Activated naive CD4-positive, alpha-beta T cell treated with anti-CD3 and anti-CD28 coated beads, Interleukin-2, amount 50 U/mL, for 24 hours (primary cell): ENCODE data around the gene COMT.
A peak's percentile ranks its signal among the peaks of the same experiment; 100 is the strongest.

ENCODE experiments used
- H3K27ac Mint-ChIP-seq: one replicate; pipeline ENCODE4 v1.8.0; 2021; ENCODE audit warnings: mild to moderate bottlenecking, mixed read lengths
- H3K27me3 Mint-ChIP-seq: one replicate; pipeline ENCODE4 v1.8.0; 2021; ENCODE audit warnings: mixed read lengths
- H3K36me3 Mint-ChIP-seq: one replicate; pipeline ENCODE4 v1.8.0; 2021; ENCODE audit warnings: mixed read lengths
- H3K4me1 Mint-ChIP-seq: one replicate; pipeline ENCODE4 v1.8.0; 2021; ENCODE audit warnings: mixed read lengths
- H3K4me3 Mint-ChIP-seq: one replicate; pipeline ENCODE4 v1.8.0; 2021; ENCODE audit warnings: mild to moderate bottlenecking, mixed read lengths
- H3K9me3 Mint-ChIP-seq: one replicate; pipeline ENCODE4 v1.8.0; 2021; ENCODE audit warnings: mixed read lengths

The COMT gene

DNA sequence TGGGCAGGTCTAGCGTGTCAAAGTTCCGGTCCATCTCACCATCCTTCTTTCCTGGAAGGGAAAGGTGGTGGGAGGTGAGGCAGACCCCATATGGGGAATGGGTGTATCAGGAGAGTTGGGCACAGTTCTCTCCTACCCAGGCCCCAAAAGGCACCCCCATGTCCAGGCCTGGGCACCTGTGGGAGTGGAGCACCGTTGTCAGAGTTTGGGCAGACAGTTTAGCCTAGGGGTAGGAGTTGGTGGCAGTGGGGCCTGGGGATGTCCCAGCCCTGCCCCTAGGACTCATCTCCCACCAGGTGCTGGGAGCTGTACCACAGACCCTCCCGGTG lies 34.1 kb downstream of the COMT start:
- H3K9me3 Mint-ChIP-seq, result no peaks in the 10 kb centered on the region
- no peak overlapping the region for H3K27ac Mint-ChIP-seq
- no peak overlapping the region for H3K4me3 Mint-ChIP-seq
- H3K4me1 Mint-ChIP-seq, result peaks cover 12% of the 10 kb centered on the region
- H3K27me3 Mint-ChIP-seq, result no peaks in the 10 kb centered on the region
- H3K36me3 Mint-ChIP-seq, result no peaks in the 10 kb centered on the region

GRCh38 chr22:19976671-19977070 lies 35.1 kb downstream of the COMT start:
- no peaks in the 10 kb centered on the region for H3K9me3 Mint-ChIP-seq
- H3K4me3 Mint-ChIP-seq, result no peak overlapping the region
- no peaks in the 10 kb centered on the region for H3K36me3 Mint-ChIP-seq

DNA sequence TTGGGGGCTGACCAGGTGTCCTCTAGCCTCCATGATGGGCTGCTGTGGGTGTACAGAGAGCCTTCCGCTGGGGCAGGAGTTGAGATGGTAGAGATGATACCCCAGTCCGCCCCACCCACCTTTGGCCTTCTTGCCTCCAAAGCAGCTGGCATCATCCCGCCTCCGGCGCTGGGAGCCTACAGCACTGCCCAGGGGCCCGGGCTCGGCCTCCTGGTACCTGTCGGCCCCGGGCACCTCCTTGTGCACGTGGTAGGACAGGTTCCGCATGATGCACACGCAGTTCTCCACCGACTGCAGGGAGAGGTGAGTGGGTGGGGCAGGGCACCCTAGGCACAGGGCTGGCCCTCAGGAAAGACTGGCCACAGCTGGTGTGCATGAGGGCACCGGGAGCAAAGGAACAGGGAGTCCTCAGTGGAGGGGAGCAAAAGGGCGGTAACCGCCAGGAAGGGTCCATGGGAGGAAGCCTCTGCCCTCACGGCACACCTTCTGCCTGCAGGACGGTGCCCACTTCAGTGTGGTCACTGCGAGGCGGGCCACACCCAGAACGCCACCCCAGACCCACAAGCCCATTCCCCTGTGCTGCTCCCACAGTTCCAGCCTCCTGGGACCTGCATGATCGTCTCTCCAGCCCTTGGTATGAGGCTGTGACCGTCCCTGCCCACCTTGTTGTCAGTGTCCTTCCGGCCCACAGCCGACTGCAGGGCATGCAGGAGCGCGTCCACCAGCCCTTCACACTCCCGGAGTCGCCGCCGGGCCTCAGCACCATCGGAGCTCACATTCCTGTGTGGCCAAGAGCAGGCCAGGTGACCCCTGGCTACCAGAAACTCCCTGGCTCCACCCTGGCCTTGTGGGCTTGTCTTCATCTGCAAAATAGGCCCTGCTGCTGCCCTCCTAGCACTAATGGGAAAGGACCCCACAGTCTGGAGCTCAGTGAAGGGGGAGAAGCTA lies 36.0 kb downstream of the COMT start:
- H3K36me3 Mint-ChIP-seq, result no peaks in the 10 kb centered on the region
- peaks cover 9% of the 10 kb centered on the region for H3K4me1 Mint-ChIP-seq

More at GRCh38 chr22:19976671-19977070, 35.1 kb downstream of the COMT start:
- H3K27ac Mint-ChIP-seq, result no peak overlapping the region
- H3K27me3 Mint-ChIP-seq, result no peaks in the 10 kb centered on the region
- peaks cover 9% of the 10 kb centered on the region for H3K4me1 Mint-ChIP-seq

DNA sequence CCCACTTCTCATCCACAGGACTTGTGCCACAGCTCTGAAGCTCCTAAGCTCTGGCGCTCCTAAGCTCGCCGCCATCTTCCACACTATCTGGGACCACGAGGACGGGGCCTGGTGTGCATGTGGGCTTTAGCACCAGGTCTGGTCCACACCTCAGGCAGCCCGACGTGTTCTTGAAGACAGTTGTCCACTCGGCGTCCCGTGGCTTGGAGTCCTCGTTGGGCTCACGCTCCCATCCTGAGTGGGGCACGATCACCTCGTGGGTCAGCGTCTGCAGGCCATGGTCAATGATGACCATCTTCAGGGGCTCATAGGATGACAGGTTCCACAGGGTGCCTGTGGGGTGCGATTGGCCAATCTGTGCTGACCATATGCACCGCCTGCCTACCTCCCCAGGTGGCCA lies 37.2 kb downstream of the COMT start:
- no peaks in the 10 kb centered on the region for H3K27me3 Mint-ChIP-seq
- no peak overlapping the region for H3K27ac Mint-ChIP-seq
- peaks cover 9% of the 10 kb centered on the region for H3K4me1 Mint-ChIP-seq
- H3K4me3 Mint-ChIP-seq, result no peak overlapping the region
- no peaks in the 10 kb centered on the region for H3K36me3 Mint-ChIP-seq
- H3K9me3 Mint-ChIP-seq, result no peaks in the 10 kb centered on the region

More for the DNA sequence above, 36.0 kb downstream of the COMT start:
- Mint-ChIP-seq H3K27ac (no peak overlapping the region), H3K9me3 (no peaks in the 10 kb centered on the region), H3K27me3 (no peaks in the 10 kb centered on the region), H3K4me3 (no peak overlapping the region)

- no peaks in the 10 kb centered on the region for H3K9me3 Mint-ChIP-seq
- peaks cover 6% of the 10 kb centered on the region for H3K4me1 Mint-ChIP-seq
- no peak overlapping the region for H3K4me3 Mint-ChIP-seq
- no peaks in the 10 kb centered on the region for H3K36me3 Mint-ChIP-seq
- H3K27me3 Mint-ChIP-seq, result no peaks in the 10 kb centered on the region
- no peak overlapping the region for H3K27ac Mint-ChIP-seq
Measured at GRCh38 chr22:19979712-19980493, 38.3 kb downstream of the COMT start.

DNA sequence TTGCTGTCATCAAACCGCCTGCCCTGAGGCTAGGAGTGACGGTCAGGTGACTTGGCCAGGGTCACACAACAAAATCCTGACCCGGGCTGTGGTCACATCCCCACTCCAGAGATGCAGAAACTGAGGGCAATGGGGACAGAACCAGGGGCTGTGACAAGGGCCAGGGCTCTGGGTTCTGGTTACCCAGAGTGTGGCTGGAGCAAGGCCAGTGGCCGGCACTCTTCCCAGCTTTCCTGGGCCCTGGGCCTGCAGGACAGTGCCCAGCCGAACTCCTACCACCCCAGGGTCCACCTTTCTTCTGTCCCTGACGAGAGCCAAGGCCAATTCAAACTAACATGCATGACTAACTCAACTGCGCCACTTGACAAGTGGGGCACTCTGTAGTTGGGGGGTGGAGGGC lies 39.2 kb downstream of the COMT start:
- Mint-ChIP-seq H3K36me3 (no peaks in the 10 kb centered on the region), H3K27ac (no peak overlapping the region), H3K27me3 (no peaks in the 10 kb centered on the region), H3K9me3 (no peaks in the 10 kb centered on the region), H3K4me3 (no peak overlapping the region), H3K4me1 (no peaks in the 10 kb centered on the region)

DNA sequence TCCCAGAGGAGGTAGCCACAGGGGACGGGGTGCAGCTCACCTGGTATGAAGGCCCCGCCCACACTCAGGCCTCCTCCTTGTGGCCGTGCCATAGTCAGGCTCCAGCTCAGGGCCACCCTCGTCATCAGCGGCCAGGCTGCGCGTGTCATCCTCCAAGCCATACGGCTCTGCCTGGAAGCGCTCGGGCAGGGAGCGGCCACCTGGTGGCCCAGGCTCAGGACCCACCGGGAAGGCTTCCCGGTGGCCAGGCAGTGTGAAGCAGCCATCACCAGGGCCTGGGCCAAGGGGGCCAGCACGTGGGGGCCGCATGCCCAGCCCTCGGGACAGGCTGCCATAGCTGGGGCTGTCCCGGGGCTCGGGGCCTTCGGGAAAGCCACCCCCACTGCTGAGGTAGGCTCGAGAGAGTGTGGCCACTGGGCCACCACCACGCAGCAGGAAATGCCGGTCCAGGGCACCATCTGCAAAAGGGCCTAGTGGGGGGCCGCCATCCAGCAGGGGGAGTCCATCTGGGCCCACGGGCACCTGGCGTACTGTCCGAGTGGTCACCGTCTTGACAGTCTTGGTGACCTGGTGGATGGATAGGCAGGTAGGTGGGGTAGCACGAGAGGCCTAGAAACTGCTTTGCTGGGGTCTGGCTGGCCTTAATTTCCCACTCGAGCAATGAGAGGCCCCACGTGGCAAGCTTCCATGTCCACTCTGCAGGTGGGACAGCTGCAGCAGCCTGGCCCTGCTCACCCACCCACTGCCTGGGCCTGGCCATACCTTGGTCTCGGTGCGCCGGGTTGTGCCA lies 39.8 kb downstream of the COMT start:
- Mint-ChIP-seq H3K4me3 (no peak overlapping the region), H3K9me3 (no peaks in the 10 kb centered on the region), H3K4me1 (no peaks in the 10 kb centered on the region), H3K27me3 (no peaks in the 10 kb centered on the region), H3K36me3 (no peaks in the 10 kb centered on the region), H3K27ac (no peak overlapping the region)

DNA sequence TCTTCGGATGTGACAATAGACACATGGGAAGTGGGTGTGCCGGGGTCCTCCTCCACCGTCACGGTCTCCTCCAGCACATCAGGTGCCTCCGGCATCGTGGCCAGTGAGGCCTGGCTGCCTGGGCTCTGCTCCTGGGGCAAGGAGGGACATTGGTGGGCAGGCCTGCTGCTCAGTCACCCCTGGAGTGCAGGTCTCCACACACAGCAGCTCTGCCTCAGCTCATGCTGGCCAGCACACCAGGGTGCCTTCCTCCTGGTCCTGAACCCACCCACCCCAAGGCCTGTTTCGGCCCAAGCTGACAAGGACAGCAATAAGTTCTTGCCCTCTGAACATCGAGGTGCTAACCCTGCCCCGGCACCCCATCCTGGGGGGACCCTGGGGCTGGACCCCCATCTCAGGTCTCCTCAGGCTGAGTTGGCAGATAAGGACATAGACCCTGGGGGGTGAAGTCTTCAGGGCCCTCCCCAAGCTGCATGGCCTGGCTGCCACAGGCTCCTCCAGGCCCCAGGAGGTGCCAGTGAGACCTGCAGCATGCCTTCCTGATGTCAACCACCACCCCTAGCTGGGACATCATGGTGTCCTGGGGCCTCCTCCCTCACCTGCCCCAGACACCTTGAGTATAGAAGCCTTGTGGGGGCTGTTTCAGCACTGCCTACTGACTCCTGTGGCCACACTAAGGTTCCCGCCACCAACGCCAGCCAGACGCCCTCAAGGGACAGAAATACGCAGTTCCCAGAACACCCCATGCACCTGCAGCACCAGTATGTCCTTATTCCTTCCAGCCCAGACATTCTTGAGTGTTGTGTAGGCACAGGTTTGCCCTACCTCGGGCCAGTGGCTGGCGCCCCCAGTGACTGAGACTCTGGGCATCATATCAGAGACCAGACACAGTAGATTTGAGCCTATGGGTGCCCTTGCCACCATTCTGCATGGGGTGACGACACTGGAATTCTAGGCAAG lies 40.7 kb downstream of the COMT start:
- no peaks in the 10 kb centered on the region for H3K4me1 Mint-ChIP-seq
- H3K27me3 Mint-ChIP-seq, result no peaks in the 10 kb centered on the region
- H3K36me3 Mint-ChIP-seq, result no peaks in the 10 kb centered on the region
- no peaks in the 10 kb centered on the region for H3K9me3 Mint-ChIP-seq
- no peak overlapping the region for H3K27ac Mint-ChIP-seq
- H3K4me3 Mint-ChIP-seq, result no peak overlapping the region

- Mint-ChIP-seq H3K4me1 (no peaks in the 10 kb centered on the region), H3K4me3 (no peak overlapping the region), H3K9me3 (no peaks in the 10 kb centered on the region), H3K36me3 (no peaks in the 10 kb centered on the region), H3K27ac (no peak overlapping the region), H3K27me3 (no peaks in the 10 kb centered on the region)
Measured at GRCh38 chr22:19982991-19983578, 41.5 kb downstream of the COMT start.

DNA sequence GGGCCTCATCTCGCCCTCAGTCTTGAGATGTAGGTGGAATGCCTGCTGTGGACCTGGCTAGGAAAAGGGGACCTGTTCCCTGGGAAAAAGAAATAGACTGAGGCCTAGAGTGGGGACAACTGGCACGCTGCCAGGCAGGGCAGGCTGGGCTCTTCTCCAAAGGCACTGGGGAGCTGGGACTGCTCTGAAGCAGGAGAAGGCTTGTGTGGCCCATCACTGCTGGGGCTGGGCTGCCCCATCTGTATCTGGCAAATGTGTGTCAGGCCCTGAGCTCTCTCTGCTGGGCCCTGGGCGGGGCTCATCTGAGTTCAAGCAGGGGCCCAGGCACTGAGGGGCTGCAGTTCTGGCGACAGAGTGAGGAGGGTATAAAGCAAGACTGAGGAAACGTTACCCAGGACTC lies 42.2 kb downstream of the COMT start:
- H3K4me1 Mint-ChIP-seq, result no peaks in the 10 kb centered on the region
- H3K9me3 Mint-ChIP-seq, result no peaks in the 10 kb centered on the region
- no peak overlapping the region for H3K4me3 Mint-ChIP-seq
- H3K27me3 Mint-ChIP-seq, result no peaks in the 10 kb centered on the region
- H3K27ac Mint-ChIP-seq, result no peak overlapping the region
- no peaks in the 10 kb centered on the region for H3K36me3 Mint-ChIP-seq

DNA sequence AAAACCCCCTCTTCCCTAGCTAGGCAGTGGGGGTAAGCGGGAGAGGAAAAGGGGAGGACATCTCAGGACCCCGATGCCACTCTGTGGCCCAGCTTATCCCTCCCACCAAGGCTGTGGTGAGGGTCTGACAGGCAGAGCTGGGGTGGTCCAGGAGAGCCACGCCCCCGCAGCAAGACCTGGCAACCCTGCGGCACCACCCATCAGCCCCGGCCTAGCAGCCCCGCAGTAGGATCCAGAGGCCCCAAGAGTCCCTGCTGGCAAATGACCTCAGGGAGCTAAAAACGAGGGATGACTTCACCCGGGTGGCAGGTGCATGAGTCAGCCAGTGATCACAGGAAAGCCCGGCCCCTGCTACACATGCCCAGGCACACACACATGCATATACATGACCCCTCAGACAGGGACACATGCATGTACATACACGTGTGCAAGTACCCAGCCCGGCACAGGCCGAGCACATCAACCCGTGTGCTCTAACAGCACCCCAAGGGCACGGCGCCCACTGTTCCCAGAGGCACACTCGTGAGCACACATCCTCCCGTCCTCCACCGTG lies 42.7 kb downstream of the COMT start:
- Mint-ChIP-seq H3K9me3 (no peaks in the 10 kb centered on the region), H3K27ac (no peak overlapping the region), H3K27me3 (no peaks in the 10 kb centered on the region), H3K4me1 (no peaks in the 10 kb centered on the region), H3K36me3 (no peaks in the 10 kb centered on the region), H3K4me3 (no peak overlapping the region)

DNA sequence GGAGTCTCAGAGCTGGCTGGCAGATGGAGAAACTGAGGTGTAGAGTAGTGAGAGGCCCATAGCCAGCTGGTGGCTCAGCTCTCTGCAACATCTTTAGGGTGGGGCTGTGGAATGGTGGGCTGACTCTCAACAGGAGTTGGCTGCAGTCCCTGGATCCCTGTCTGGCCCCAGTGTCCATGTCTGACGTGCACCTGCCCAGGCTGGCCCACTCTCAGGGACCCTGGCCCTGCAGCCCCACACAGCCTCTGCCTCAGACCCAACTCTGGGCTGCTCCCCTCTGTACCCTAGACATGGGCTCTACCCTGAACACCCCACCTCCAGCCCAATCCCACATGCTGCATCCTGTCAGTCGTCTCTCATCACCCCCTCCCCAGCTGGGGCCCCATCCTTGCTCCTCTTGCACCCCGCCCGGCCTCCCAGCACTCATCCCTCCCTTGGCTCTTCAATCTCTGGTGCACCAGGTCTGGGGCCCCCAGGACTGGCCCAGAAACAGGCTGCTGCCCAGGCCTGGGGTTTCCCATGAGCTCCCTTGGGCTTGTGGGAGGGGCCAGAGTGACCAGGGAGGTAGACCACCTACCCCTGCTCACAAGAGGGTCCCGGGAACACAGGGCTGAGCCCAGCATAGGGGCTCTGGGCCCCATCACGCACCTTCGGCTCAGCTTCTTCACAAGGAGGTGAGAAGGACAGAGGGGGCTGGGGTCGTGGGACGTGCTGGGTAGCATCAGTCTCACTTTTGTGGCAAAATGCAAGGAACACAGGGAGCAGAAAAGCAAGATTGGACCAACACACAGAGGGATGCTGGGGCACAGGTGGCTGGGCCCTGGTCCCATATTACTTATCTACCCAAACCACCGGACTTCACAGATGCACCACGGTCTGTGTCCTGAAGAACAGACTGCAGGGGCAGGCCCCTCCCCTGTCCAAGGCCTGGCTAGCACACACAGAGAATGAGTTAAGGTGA lies 43.6 kb downstream of the COMT start:
- H3K4me1 Mint-ChIP-seq, result no peaks in the 10 kb centered on the region
- H3K27me3 Mint-ChIP-seq, result no peaks in the 10 kb centered on the region
- peak overlapping the region; percentile 15 for H3K4me3 Mint-ChIP-seq
- no peaks in the 10 kb centered on the region for H3K36me3 Mint-ChIP-seq
- H3K27ac Mint-ChIP-seq, result no peak overlapping the region
- no peaks in the 10 kb centered on the region for H3K9me3 Mint-ChIP-seq

GRCh38 chr22:19986011-19986409 lies 44.4 kb downstream of the COMT start:
- peak overlapping the region; percentile 58 for H3K4me3 Mint-ChIP-seq
- H3K9me3 Mint-ChIP-seq, result no peaks in the 10 kb centered on the region
- no peaks in the 10 kb centered on the region for H3K4me1 Mint-ChIP-seq
- no peaks in the 10 kb centered on the region for H3K36me3 Mint-ChIP-seq
- H3K27me3 Mint-ChIP-seq, result no peaks in the 10 kb centered on the region
- no peak overlapping the region for H3K27ac Mint-ChIP-seq
